Kidney capillary endothelial cell (primary cell): ENCODE measurements around the gene EPB41L1.

ENCODE experiments used
- DNase-seq: peaks from one replicate; pipeline ENCODE4 v3.0.0-alpha.2; 2018; ENCODE audit warnings: low spot score

The EPB41L1 gene

GRCh38 chr20:36262440-36262839 is 107.9 kb downstream of the EPB41L1 start:
- no peak for DNase-seq

- no peak for DNase-seq
Observed at GRCh38 chr20:36264426-36265246, 110.1 kb downstream of the EPB41L1 start.

DNA sequence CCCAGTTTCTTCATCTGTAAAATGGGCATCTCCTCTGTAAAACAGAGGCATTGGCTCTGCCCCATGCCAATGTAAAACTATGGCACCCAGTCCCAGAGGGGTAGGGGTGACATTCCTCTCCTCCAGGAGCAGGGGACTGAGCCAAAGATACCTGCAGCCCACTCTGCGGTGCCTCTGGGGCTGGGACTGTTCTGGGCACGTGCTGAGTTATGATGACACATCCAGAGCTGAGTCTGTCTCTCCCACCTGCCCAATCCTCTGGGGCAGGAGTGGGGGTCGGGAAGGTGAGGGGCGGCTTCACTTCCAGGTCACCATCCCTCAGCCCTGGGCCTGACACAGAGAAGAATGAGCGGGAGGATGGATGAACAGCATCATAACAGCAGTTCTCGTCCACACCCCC is 111.6 kb downstream of the EPB41L1 start:
- no peak for DNase-seq

DNA sequence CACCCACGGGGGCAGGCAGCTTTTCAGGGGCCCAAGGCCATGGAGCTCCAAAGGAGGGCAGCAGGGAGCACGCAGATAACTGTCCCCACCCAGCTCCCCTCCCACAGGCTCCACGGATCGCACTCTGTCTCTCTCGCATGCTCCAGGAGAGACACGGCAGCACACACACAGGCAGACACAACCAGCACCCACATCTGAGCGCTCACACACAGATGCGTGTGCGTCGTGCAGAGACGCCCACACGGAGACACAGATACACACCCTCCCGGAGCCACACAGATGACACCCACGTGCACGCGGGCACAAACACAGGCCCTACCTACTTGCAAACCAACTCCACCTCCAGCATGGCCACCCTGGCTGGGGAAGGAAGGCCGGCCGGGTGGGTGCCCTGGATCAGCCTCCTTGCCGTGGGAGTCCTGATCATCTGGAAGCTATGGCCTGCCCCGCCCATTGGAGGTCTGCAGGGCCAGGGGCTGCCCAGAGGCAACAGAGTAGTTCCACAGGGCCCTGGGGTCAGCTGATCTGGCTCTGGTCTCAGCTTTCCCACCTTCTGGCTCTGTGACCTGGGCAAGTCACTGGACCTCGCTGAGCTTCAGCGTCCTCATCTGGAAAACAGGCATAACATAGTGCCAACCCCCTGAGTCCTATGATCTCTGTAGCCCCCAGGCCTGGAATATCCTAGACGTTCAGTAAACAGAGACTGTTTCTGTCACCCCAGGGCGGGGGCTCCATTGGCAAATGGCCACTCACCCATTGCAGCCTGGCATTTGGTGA is 113.3 kb downstream of the EPB41L1 start:
- no peak for DNase-seq

DNA sequence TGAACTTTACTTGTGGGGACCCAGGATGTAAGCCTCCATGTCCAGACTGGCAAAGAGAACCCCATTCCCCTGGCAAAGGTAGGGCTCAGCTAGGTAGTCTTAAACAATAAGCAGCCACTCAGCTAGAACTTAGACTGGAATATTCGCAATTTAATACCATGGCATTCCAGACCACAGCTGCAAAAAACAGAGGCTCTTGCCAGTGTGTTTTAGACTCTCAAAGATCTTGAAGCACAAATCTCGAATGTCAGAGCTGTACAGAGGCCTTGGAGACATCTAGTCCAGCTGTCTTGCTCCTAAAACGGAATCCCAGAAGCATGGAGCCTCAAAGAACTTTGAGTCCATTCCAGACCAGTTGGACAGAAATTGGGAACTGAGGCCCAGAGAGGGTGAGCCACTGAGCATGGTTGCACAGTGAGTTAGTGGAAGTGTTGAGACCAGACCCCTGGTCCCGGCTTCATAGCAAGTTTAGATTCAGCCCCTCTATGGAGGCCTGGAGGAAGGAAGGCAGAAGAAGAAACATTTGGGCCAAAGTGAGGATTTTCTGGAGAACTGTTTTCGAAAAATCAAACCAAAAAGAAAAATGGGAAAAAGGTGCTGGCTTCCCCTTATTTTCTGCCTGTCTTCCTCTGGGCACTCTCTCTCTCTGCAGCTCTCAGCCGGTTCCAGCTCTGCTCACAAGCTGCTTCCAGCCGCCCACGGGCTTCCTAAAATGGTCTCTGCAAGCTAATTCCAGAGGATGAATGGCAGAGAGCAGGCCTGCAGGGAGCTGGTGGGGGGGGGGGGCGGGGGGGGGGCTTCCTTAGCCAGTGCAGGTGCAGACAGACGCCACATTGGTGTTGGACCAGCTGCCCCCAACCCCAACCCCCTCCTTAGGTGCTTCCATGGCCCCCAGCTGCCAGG is 114.2 kb downstream of the EPB41L1 start:
- no peak for DNase-seq

- DNase-seq = no peak
Observed at GRCh38 chr20:36269507-36269906, 115.0 kb downstream of the EPB41L1 start.

DNA sequence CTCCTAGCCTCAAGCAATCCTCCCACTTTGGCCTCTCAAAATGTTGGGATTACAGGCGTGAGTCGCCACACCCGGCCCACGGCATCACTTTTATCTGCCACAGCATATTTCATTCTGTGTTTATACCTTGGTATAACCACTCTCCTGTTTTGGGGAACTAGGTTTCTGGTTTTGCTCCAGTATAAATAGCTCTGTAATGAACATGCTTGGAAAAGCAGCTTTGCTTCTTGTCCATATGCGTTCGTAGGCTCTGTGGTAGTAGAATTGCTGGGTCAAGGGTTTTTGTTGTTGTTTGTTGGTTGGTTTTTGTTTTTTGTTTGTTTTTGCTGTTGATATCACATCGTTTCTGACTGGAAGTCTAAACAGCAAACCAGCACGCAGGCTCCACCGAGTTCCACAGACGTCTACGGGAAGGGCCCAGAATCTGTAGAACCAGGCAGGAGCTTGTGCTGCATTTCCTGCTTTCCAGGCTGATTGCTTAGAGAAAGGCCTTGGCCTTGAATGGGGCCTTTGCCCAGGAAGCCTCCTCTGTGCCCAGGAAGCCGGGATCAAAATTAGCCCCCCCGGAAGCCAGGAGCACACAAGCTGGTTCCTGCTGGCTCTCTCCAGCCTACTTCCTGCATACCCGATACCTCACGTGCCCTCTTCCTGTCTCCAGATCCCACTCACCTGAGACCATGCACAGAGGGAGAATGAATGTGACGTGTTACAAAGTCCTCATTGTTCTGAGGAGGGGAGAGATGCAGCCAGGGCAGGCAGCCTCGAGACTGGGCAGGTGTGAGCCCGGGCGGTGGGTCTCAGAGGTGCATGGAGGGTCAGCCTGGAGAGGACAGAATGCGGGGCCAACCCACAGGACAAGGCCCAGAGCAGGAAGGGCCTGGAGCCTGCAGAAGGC is 116.5 kb downstream of the EPB41L1 start:
- DNase-seq = peak; percentile 10

DNA sequence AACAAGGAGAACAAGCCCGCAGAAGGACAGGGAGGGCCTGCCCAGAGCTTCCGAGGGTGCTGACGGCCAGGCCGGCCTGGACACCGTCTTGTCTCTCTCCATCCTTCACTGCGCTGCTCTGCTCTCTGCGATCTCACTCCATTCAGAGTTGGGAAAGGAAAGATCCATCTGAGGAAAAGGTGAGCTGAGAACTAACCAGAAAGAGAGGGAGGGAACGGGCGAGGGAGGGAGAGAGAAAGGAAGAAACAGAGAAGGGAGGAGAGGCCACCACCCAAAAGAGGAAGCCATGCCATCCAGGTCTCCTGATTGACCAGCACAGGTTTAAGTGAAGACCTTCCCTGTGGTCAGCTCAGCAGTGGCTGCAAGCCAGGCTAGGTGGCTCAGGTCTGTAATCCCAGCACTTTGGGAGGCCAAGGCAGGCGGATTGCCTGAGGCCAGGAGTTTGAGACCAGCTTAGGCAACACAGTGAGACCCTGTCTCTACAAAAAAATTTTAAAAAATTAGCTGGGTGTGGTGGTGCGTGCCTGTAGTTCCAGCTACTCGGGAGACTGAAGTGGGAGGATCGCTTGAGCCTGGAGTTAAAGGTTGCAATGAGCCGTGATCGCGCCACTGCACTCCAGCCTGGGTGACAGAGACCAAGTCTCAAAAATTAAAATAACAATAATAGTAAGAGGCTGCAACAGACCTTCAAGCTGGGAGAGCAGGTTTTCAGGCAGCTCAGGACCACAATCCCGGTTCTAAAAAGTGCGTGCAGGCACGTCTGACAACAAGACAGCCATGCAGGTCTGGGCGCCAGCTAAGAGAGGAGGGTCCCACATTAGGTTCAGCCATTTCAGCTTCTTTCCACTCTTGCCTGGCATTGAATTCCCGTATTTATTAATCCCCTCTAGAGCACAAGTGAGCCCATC is 117.4 kb downstream of the EPB41L1 start:
- no peak for DNase-seq

DNA sequence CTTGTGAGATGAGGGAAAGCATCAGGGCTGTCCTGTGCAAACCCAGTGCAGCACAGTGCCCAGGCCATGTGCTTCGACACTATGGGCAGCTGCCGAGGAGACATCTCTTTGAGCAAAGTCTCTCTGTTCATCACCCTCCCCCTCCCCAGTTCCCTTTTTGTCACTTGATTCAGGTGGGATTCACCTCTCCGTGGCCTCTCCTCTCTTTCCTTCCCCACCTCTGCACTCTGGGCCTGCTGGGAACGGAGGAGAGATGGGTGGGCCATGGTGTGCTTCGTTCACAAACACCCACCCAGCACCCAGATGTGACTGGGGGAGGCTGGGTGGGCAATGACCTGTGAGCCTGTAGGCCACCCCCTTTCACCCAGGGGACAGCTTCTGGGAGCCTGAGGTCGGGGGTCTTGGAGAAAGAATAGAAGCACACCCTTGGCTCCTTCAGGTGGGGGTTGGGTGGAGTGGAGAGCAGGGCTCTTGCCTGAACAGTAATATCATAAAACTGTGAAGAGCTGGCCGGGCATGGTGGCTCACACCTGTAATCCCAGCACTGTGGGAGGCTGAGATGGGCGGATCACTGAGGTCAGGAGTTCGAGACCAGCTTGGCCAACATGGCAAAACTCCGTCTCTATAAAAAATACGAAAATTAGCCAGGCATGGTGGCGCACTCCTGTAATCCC is 118.1 kb downstream of the EPB41L1 start:
- no peak for DNase-seq

DNA sequence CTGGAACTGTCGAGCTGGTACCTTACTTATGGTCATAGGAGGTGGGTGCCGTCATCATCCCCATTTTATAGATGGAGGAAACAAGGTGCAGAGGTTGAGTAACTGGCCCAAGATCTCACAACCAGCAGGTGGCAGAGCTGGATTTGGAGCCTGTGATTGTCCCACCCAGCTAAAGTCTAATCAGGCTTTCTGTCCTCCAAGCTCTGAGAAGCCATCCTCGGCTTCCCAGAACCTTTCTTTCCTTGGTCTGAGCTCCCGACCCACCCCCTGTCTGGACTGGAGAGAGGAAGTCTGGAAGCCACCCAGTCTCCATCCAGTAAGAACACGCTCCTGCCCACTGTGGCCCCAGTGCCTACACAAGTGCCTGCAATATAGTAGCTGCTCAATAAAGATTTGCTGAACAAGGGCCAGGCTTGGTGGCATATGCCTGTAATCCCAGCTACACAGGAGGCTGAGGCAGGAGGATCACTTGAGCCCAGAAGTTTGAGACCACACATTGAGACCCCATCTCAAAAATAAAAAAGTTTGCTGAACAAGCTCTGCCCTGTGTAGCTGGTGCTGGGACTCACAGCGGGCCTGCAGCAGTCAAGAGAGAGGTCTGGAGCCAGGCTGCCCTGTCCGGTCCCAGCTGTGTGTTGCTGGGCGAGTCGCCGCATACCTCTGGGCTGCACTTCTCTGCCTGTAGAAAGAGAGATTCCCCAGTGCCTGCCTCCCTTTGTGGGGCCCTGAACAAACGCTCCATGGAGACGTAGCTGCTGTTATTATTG is 119.1 kb downstream of the EPB41L1 start:
- peak; percentile 14 for DNase-seq

- DNase-seq = no peak
Observed at GRCh38 chr20:36274181-36274841, 119.8 kb downstream of the EPB41L1 start.

- DNase-seq = no peak
Observed at GRCh38 chr20:36275011-36275410, 120.5 kb downstream of the EPB41L1 start.

GRCh38 chr20:36275441-36276189 is 121.1 kb downstream of the EPB41L1 start:
- DNase-seq = no peak

GRCh38 chr20:36277546-36277945 is 123.0 kb downstream of the EPB41L1 start:
- DNase-seq = no peak

- no peak for DNase-seq
Observed at GRCh38 chr20:36279362-36279761, 124.8 kb downstream of the EPB41L1 start.

DNA sequence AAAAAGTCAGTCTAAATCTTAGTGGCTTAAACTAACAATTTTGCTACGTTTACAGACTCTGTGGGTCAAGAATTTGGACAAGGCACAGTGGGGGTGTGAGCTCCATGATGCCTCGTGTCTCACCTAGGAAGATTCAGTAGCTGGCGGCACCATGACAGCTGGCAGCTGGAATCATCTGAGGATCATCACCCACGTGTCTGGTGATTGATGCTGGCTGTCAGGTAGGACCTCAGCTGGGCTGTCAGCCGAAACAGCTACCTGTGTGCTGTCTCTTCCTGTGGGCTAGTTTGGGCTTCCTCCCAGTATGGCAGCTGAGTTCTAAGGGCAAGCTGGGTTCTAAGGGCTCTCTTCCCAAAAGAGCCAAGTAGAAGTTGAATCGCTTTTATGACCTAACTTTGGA is 125.2 kb downstream of the EPB41L1 start:
- DNase-seq = no peak

DNA sequence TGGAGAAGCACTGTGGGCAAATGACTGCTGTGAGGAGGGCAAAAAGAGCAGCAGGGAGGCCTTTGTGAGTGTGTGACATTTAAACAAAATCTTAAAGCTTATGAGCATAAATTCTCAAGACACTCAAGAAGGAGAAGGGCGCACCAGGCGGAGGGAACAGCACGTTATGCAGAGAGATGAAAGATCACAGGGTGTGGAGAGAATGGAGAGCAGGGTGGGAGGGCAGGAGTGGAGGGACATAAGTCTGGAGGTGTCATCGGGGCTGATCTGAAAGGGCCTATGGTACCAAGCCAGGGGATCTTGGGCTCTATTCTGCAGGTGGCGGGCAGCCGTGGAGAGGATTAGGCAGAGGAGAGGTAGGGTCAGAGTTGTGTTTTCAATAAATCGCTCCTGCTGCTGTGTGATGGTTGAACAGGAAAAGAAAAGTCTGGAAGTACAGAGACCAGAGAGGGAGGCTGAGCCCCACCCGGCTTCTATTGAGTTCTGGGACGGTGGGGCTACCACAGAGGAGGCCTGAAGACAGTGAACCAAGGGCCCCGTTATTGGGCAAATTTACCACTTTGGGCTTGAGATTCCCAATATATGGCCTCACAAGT is 127.3 kb downstream of the EPB41L1 start:
- DNase-seq = no peak
